GM19463 (cell line): ENCODE measurements around the gene ADGRA1.

ENCODE experiments used
- ATAC-seq: cut with Tn5 transposase; IDR thresholded peaks from one replicate; pipeline ENCODE4 v1.9.1; 2021; ENCODE audit warnings: mild to moderate bottlenecking, moderate library complexity; ENCODE audit not compliant: unreplicated experiment

ADGRA1 gene

GRCh38 chr10:133160826-133161471 is 73.2 kb downstream of the ADGRA1 start:
- ATAC-seq = no peak

DNA sequence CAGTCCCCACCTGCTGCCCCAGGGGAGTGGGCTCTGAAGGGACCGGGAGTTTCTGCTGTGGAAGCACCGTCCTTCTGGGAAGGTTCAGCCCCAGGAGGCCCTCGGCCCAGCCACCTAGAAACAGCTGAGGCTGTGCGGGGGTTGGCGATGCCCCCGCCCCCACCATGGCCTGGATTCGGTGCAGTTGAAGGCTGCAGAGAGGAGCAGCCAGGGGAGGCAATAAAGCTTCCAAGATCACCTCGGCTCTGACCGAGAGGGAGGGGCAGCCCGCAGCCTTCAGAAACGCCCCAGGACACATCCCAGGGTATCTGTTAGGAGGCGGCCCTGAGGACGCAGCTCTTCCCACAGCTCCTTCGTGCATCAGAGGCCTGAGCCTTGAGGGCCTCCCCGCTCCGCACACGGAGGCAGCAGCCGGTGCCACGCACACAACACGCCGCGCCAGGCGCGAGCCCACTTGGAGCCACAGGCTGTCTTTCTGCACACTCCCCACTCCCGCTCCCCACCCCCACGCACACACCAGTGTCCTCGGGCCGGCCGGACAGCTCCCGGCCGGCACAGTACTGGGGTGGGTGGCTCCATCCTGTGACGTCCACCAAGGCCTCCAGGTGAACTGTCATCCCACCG is 73.9 kb downstream of the ADGRA1 start:
- no peak for ATAC-seq

DNA sequence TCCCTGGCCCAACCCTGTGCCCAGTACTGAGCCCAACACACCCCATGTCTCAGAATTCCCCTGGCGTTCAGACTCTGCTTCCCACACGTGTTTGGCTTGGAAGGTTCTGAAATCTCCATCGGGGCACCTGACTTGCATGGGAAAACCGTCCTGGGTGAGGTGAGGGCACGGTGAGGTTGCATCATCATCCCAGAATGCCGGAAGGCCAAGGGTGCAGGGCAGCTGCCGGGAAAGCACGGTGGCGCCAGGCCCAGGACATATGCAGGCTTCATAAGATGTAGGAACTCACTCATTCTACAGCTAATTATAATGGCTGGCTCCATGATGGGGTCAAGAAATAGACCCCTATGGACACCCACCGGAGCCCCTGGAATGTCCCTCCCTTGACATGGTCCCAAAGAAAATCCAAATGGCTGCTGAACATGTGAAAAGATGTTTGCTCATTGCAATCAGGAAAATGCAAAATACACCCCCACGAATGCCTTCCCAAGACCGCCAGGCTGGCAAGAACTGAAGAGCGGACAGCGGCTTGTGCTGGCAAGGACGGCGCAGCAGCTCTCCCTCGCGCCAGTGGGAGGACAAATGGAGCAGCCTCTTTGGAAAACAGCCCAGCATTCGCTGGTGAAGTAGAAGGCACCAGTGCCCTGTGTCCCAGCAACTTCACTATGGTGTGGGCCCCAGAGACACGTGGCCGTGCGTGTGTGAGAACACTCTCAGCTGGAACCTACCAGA is 74.6 kb downstream of the ADGRA1 start:
- ATAC-seq = no peak

GRCh38 chr10:133162910-133163856 is 75.5 kb downstream of the ADGRA1 start:
- no peak for ATAC-seq

DNA sequence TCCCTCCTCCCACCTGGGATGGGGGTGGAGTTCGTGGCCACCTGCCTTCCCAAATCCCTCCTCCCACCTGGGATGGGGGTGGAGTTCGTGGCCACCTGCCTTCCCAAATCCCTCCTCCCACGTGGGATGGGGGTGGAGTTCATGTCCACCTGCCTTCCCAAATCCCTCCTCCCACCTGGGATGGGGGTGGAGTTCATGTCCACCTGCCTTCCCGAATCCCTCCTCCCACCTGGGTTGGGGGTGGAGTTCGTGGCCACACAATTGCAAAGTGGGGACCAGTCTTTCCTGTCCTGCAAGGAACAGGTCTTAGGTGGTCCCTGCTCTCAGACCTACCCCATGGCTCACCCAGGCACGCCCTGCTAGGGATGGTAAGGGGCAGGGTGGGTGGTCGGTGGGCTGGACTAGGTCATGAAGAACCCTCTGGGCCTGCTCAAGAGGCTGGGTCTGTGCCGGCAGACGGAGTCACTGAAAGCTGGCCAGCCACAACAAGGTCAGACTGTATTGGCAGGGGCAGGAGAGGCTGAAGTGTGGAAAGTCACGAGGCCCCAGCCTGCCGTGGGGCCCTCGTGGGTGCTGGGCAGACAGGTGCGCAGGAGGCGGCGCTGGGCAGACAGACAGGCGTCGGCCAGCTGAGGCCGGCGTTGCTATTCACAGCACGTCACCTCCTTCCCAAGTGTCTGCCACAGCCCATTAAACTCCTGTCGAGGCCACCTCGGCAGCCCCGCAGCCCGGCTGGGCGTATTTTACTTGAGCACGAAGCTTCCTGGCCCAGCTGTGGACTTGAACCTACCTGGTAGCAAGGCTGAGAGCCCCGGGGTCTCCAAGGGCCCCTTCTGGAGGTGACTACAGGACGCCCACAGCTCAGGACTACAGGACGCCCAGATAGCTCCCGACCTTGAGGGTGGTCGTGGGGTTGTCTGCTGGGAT is 76.4 kb downstream of the ADGRA1 start:
- ATAC-seq = no peak

DNA sequence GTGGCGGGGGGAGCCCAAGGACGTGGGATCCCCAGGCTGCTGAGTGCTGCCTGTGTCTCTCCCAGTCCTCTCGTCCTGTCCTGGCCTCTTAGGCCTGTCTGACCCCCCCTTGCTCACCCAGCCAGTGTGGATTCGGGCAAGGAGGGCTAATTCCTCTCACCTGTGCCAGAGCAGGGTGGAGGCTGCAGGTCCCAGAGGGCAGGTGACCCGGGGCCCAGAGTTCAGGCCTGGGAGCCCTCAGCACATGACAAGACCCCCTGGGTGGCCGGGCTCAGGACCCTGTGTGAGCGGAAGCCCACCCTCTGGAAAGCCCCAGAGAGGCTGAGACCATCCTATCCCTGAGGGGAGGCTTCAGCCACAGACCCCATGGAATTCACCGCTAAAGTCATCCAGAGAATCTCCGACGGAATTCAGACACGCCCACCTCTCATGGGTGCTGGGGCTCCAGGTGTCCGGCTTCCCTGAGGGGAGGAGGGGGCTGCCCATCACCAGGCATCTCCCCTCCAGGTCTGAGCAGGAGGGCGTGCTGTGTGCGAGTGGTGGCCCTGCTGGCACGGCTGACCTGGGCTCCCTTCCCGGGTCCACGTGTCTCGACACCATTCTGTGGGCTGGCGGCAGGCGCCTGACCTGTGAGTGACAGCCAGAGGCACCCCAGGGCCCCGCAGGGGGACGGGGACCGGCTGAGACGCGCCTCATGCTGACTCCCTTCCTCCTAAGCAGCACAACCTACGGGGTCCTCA is 77.3 kb downstream of the ADGRA1 start:
- no peak for ATAC-seq

DNA sequence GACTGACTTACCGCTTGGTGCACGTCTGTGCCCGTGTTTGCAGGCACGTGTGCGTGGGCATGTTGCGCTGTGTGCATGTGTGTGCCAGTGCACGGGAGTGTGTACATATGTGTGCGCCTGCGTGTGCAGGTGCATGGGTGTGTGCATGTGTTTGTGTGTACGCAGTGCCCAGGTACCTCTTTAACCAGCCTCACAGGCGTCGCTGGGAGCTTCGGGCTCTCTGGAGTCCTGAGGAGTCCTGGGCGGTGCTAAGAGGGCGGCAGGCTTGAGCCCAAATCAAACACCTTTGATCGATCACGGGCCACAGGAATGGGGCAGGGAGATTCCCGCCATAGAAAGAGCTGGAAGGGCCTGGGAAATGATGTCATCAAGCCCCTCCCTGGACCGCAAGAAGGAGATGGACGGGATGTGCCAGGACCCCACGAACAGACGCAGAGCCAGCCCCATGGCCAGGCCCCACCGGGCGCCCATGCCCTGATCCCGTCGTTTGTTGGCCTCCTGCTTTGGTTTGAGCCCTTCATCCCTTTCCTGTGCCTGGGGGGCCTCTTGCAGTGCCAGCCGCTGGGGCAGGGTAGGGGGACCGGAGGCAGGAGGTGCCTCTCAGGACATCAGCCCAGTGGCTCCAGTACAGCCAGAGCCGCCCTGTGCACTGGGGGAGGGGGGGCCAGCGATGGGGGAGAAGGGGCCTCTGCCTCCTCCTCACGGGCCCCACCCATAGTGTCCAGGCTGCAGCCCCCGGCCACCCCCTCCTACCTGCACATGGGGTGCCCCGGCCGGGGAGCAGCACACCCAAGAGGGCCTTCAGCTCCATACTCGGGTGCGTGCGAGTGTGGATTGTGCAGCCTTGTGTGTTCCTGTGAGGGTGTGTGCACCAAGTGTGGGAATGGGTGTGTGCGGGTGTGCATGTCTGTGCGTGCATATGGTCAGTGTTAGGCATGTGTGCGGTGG is 78.1 kb downstream of the ADGRA1 start:
- ATAC-seq = no peak

DNA sequence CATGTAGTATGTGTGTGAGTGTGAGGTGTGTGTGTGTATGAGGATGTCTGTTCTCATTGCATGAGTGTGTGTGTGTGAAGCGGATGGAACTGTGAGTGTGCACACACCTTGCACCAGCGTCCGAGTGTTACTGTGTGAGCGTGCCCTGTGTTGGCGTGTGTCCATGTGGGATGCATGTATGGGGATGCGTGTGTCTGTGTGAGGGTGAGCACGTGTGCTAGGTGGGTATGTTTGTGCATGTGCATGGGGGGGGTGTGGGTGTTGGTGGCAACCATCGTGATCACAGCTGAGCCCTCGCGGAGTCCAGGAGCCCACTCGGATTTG is 78.7 kb downstream of the ADGRA1 start:
- no peak for ATAC-seq

DNA sequence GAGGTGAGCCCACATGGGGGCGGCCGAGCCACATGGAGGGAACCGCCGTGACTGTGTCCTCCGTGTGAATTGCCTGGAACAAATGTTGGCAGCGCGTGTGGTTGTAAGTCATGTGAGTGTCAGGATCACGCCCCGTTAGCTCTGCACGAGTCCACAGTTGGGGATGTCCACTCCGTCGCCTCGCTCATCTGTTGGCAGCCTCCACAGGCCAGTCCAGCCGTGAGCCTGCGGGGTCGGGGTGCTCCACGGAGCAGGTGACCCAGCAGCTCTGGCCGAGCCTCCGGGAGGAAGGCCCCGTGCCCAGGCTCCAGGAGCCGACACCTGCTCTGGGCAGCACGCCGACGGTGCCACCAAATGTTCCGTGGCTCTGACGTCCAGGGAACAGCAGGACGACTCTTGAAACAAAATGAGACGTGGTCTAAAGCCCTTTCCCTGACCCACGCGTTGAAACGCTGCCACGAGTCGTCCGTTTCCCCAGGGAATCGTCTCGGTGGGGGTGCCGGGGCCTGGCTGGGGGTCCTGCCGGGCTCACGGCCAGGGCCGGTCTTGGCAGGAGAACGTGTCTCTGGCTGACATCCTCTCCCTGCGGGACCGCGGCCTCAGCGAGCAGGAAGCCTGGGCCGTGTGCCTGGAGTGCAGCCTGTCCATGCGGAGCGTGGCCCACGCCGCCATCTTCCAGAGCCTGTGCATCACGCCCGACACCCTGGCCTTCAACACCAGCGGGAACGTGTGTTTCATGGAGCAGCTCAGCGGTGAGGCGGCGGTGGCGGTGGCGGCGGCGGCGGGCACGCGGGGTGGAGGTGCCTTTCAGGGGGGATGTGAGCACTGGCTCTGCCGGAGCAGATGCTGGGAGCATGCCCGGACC is 79.3 kb downstream of the ADGRA1 start:
- no peak for ATAC-seq

DNA sequence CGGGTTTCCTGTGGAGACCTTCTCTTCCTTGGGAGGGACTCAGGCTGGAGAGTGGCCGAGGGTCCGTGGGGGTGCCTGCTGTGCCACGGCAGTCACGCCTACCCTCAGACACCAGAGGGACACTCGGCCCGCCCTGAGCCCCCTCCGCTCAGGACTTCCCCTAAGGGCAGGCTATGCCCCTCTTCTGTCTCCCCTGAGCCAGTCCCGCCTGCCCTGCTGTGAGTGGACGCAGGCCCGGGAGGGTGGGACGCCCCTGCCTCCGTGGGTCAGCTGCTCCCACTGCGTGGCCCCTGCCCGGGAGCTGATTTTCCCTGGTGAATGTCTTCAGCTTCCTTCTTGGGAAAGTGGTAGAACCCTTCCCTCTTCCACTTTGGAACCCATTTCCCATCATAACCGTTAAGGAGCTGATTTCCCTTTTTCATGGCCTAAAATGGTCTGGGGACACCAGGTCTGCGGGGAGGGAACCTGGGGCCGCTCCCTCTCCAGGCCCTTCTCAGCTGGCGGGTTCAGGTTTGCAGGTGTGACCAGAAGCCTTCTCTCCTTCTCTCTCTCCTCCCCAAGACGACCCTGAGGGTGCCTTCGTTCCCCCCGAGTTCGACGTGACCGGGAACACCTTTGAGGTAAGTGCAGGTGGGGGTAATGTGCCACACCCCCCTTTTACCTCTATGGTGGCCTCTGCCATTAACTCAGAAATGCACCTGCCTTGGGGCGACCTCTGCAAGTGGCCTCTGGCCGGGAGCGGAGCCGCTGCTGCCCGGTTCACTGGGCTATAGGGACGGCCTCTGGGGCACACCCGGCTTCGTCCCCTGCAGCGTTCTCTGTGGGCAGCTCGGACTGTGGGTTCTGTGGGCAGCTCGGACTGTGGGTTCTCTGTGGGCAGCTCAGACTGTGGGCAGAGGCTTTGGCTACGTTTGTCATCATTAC is 80.2 kb downstream of the ADGRA1 start:
- ATAC-seq = no peak

GRCh38 chr10:133168617-133169031 is 80.9 kb downstream of the ADGRA1 start:
- no peak for ATAC-seq

GRCh38 chr10:133169173-133169947 is 81.6 kb downstream of the ADGRA1 start:
- no peak for ATAC-seq

DNA sequence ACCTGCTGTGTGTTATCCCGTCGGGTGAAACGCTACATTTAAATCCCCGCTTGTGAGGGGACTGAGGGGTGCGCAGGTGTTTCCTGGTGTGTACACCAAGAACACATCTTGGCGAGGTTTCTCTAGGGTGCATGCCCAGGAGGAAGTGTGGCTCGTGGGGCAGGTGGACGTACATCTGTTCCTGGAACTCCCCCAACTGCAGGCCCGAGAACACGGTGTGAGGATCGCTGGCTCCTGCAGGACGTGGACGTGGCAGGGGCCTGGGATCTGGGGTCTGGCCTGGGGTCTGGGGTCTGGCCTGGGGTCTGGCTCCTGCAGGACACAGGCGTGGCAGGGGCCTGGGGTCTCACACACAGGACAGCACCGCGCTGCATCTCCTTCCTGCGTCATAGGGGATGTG is 82.4 kb downstream of the ADGRA1 start:
- ATAC-seq = no peak

DNA sequence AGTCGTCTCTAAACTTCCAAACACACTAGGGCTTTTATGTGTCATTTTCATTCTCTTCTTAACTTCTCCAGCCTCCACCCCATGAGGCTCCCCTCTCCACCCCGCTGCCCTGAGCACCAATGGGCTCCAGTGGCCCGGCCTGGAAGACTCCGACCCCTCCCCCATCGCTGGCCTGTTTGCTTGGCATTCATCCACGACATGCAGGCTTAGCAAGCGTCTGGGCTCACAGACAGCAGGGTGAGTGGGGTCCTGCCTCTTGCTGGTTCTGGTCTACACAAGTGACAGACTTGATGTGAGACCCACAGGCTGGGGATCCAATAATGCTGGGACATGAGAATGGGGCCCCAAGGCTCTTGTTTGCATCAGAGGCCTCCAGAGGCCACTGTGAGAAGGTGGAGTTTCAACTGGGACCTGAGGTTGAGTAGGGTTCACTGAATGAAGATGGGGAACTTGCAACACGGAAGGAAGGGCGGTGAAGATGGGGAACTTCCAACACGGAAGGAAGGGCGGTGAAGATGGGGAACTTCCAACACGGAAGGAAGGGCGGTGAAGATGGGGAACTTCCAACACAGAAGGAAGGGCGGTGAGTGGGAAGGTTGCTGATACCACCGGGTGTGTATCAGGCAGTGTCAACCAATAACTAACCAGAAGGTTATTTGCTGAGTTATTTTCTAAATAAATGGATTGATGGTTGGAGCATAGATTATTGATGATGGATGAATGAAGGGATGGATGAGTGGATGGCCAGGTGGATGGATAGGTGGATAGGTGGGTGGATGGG is 86.3 kb downstream of the ADGRA1 start:
- ATAC-seq = no peak
